ENCODE results near the gene RGS18. TPM values are rescaled to one million over a fixed set of nuclear protein-coding genes. Genes with fewer than 3 reads are reported as not detected.
"Not testable (repeated sequence)": the region's sequence is repeated elsewhere in the genome, so short reads cannot be mapped to it uniquely, and the experiment has no call there.

Gene RGS18
- total RNA-seq, 6 experiments from 2014 or later, result 0.55 to 2.4 (median 2.0) TPM

- no peak for TF ChIP-seq CTCF (IDR thresholded peaks at IDR 0.05)
- no peak for TF ChIP-seq POLR2A (IDR thresholded peaks at IDR 0.05)
- no peaks in the 10 kb centered on the region for H3K4me1 ChIP-seq
- no peak overlapping the region for H3K27ac ChIP-seq
- intact Hi-C loops (cut with DNase I), result no loop called here
- H3K27me3 ChIP-seq, result no peaks in the 10 kb centered on the region
- H3K9me3 ChIP-seq, result no peaks in the 10 kb centered on the region
- no peak overlapping the region for H3K4me3 ChIP-seq
- no peak for ATAC-seq
- DNase-seq, result no peak
- WGBS (ENCODE audit: insufficient coverage, low coverage, low lambda C conversion rate, missing lambda C conversion rate), result 52% methylated on average over 2 of the region's 2 CpGs
- H3K36me3 ChIP-seq, result no peaks in the 10 kb centered on the region
These were observed 38.6 kb upstream of the RGS18 start for GRCh38 chr1:192119701-192120100.

GRCh38 chr1:192122668-192123067 lies 35.6 kb upstream of the RGS18 start:
- no peaks in the 10 kb centered on the region for H3K4me1 ChIP-seq
- H3K36me3 ChIP-seq, result no peaks in the 10 kb centered on the region
- ATAC-seq (no peak), DNase-seq (no peak)
- H3K27ac ChIP-seq, result no peak overlapping the region
- intact Hi-C loops (cut with DNase I), result no loop called here
- H3K9me3 ChIP-seq, result no peaks in the 10 kb centered on the region
- no peak overlapping the region for H3K4me3 ChIP-seq
- no peaks in the 10 kb centered on the region for H3K27me3 ChIP-seq
- no peak for TF ChIP-seq POLR2A (IDR thresholded peaks at IDR 0.05)
- no peak for TF ChIP-seq CTCF (IDR thresholded peaks at IDR 0.05)

GRCh38 chr1:192123212-192123611 lies 35.0 kb upstream of the RGS18 start:
- Histone ChIP-seq H3K9me3 (no peaks in the 10 kb centered on the region), H3K36me3 (no peaks in the 10 kb centered on the region), H3K4me1 (no peaks in the 10 kb centered on the region), H3K4me3 (no peak overlapping the region), H3K27ac (no peak overlapping the region), H3K27me3 (no peaks in the 10 kb centered on the region)
- ATAC-seq, result no peak
- intact Hi-C loops (cut with DNase I), result no loop called here
- WGBS (ENCODE audit: insufficient coverage, low coverage, low lambda C conversion rate, missing lambda C conversion rate), result 48% methylated on average over 2 of the region's 2 CpGs
- no peak for TF ChIP-seq CTCF (IDR thresholded peaks at IDR 0.05)
- no peak for TF ChIP-seq POLR2A (IDR thresholded peaks at IDR 0.05)
- no peak for DNase-seq

DNA sequence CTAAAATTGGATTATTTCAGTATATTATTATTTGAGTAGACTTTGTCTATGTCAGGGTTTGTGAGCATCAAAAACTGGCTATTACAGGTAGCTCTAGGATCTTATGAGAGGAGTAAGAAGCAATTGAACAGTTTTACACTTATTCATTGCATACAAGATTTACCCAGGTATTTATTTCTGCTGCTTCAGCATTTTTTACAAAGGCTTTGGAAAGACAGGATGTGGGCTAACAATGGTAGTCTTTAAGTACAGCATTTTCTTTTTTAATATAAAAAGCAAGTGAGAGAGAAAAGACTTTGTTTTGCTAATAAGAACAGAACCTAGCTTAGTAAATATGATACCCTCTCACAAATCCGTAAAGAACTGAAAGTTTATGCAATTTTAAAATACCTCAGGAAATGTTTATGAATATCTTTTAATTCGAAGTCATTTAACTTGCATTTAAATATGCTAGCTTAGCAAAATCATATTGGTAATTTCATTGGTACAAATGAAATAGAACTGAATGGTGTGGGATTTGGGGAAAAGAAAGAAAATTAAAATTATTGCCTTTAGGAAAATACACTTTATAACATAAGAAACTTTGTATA lies 32.1 kb upstream of the RGS18 start:
- H3K36me3 ChIP-seq, result no peaks in the 10 kb centered on the region
- DNase-seq (no peak), ATAC-seq (no peak)
- H3K4me3 ChIP-seq, result no peak overlapping the region
- H3K4me1 ChIP-seq, result no peaks in the 10 kb centered on the region
- TF ChIP-seq CTCF (IDR thresholded peaks at IDR 0.05) (no peak), POLR2A (IDR thresholded peaks at IDR 0.05) (no peak)
- no peak overlapping the region for H3K27ac ChIP-seq
- intact Hi-C loops (cut with DNase I), result no loop called here
- H3K27me3 ChIP-seq, result no peaks in the 10 kb centered on the region
- WGBS (ENCODE audit: insufficient coverage, low coverage, low lambda C conversion rate, missing lambda C conversion rate), result 34% methylated on average over 2 of the region's 2 CpGs
- no peaks in the 10 kb centered on the region for H3K9me3 ChIP-seq

DNA sequence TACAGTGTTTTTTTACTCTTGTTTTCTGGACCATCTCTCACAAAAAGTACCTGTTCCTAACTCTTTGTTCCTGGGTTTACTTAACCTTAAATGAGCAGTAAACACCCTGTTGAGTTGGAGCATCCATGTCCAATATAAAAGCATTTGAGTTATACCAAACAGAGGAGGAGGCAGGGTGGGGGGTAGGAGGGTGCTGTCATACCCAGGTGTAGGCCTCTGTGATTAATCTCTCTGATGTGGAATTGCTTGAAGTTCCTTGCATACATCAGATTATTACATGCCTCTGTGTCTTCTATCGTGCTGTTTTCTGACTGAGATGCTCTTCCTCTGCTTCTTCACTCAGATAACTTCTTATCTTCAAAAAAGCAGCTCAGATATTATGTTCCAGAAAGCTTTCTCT lies 28.1 kb upstream of the RGS18 start:
- H3K27ac ChIP-seq, result no peak overlapping the region
- ATAC-seq (no peak), DNase-seq (no peak)
- no peaks in the 10 kb centered on the region for H3K36me3 ChIP-seq
- no peak for TF ChIP-seq CTCF (IDR thresholded peaks at IDR 0.05)
- no peak for TF ChIP-seq POLR2A (IDR thresholded peaks at IDR 0.05)
- 15% methylated on average over 1 of the region's 1 CpG for WGBS (ENCODE audit: insufficient coverage, low coverage, low lambda C conversion rate, missing lambda C conversion rate)
- no peak overlapping the region for H3K4me3 ChIP-seq
- intact Hi-C loops (cut with DNase I), result no loop called here
- H3K27me3 ChIP-seq, result no peaks in the 10 kb centered on the region
- no peaks in the 10 kb centered on the region for H3K4me1 ChIP-seq
- no peaks in the 10 kb centered on the region for H3K9me3 ChIP-seq

GRCh38 chr1:192130865-192131264 lies 27.4 kb upstream of the RGS18 start:
- 68% methylated on average over 5 of the region's 5 CpGs for WGBS (ENCODE audit: insufficient coverage, low coverage, low lambda C conversion rate, missing lambda C conversion rate)
- intact Hi-C loops (cut with DNase I), result not testable (repeated sequence)

More at GRCh38 chr1:192130865-192131264, 27.4 kb upstream of the RGS18 start:
- not testable (repeated sequence) for ATAC-seq, DNase-seq, H3K27me3 ChIP-seq, H3K9me3 ChIP-seq, H3K4me1 ChIP-seq, H3K27ac ChIP-seq, H3K36me3 ChIP-seq, H3K4me3 ChIP-seq
